NK-92 (cell line): Measurements from ENCODE around the gene KDM5B.

Experiments
- DNase-seq: peaks from one replicate; lab custom pipeline; 2025; ENCODE audit not compliant: unreplicated experiment; lab: John Stamatoyannopoulos, UW

Gene KDM5B

DNA sequence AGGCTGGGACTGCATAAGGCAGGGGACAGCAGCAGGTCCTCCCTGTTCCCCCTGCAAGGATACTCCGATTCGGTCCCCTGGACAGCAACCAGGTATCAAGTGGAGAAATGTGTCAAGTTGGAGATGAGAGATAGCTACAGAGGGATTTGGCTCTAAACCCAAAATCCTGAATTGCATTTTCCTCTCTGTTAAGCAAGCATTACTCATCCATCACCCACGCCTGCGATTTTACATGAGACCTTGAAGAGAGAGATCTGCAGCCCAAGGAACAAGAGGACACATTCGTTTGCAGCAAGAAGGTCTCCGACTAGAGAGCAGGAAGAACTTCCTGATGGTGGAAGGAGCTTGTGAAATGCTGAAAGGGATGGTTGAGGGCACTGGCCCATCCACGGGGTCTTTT is 119.8 kb downstream of the KDM5B start:
- DNase-seq, result no peak

DNA sequence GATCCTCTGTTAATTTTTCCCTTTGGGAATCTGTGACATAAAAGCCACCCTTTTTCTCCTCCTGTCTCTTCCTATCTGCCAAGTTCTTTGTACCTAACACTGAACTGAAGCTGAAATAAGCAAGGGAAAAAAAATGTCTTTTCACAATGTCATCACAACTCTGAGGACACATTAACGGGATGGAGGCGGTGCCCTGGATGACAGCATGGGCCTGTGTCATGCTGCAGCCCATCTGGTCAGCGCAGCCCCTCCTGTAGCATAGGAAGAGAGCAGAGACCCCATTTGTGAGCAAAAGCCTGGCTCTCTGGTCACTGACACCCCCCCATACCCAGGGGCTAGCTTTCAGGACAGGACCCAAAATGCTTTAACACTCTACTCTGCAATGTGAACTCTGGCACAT is 120.4 kb downstream of the KDM5B start:
- DNase-seq, result no peak

DNA sequence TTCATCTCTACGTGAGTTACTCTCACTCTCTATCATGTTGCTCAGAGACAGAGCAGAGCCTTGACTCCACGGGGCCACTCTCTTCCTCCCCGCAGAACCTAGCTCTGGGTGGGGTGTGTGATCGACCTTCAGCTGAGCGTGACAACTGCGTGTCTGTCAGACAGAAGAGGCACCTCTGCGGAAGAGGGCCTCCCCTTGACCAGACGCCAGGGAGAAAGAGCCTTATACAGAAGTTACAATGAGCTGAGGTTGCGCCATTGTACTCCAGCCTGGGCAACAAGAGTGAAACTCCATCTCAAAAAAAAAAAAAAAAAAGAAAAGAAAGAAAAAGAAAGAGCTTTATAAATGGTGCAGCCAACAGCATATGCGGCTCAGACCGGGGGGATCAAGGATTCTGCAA is 120.9 kb downstream of the KDM5B start:
- DNase-seq, result no peak

DNA sequence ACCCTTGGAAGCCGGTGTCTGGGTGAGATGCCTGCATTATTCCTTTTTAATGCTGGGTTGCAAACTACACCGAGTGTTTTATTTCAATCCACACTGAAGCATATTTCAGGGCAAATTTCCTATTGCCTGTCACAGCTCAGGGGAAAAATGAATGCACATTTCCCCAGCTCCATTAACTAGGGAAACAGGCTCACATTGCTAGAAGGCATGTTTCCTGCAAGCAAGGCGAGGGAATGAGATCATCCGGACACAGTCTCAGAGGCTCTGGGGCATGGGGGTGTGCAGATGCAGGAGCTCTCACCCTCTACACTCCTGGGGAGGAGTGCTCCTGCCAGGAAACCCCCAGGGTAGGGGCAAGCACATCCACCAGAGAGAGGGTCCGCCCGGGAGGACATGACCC is 122.6 kb downstream of the KDM5B start:
- DNase-seq, result no peak

DNA sequence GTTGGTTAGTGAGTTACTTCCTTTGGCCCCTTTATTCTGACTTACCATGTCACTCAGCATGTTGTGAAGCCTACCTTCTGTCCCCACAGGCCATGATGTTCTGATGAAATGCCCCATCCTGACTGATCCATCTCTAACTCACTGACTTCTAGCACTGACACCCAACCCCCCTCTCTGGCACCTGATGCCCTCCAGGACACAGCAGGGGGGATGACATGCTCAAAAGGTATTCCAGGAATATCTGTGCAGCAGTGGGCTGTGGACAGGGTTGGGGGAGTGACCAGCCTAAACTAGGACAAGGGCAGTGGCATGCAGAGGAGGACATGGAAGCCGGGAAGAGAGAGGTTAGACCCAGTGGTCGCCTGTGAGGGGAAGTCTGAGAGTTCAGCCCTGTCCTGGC is 123.5 kb downstream of the KDM5B start:
- DNase-seq, result no peak

DNA sequence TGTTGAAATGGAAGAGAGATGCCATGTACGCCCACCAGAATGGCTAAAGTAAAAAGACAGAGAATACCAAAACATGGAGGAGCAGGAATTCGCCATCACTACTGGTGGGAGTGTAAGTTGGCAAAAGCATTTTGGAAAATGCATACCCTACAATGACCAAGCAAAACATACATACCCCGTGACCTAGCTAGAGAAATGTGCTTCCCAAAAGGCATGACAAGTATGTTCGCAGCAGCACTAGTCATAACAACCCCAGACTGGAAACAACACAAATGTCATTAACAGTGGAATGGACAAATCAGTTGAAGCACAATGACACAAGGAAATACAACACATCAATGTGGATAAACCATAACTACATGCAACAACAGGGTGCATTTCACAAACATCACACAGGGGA is 125.2 kb downstream of the KDM5B start:
- no peak for DNase-seq

DNA sequence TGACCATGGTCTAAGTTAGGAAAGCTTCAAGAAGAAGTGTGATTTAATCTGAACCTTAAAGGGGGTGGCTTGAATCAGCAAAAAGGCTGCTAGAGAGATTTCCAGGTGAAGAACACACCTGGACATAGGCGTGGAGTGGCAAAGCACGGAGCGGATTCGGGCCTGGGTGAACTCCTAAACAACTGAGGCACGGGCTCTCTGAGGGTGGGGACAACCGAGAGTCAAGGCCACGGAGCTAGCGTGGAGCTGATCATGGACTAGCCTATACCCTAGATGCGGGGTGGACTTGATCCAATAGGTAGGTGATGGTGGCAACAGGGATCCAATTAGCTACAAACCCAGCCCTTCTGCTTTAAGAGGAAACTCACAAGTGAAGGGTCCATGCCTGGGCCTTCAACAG is 125.7 kb downstream of the KDM5B start:
- no peak for DNase-seq

DNA sequence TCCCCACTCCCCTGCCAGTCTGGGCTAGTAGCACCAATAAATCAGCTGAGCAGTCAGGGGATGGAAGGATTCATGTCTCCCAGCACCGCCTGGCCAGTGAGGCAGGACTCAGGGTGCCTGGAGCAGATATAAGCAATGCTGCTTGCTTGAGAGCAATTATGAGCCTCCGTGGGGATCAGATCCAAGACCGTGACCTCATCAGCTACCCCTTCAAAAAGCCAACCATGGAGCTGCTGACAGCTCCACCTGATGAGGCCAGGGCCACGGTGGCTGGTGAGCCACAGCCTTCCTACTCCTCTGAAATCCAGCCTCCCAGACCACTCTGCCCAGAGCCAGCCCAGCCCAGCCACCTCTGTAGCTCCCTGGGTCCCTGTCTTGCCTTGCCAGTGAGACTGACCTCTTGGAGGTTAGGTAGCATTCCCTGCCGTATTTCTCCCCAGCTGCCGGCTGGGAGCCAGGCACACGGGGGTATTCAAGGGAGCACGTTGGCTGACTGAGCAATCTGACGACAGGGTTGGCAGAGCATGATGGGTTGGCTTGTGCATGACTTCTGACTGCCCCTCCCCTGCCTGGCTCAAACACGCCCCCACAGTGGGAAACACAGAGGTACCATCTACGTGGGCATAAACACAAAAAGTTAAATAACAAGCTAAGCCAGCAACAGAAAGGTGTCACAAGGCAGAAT is 126.3 kb downstream of the KDM5B start:
- DNase-seq, result no peak

DNA sequence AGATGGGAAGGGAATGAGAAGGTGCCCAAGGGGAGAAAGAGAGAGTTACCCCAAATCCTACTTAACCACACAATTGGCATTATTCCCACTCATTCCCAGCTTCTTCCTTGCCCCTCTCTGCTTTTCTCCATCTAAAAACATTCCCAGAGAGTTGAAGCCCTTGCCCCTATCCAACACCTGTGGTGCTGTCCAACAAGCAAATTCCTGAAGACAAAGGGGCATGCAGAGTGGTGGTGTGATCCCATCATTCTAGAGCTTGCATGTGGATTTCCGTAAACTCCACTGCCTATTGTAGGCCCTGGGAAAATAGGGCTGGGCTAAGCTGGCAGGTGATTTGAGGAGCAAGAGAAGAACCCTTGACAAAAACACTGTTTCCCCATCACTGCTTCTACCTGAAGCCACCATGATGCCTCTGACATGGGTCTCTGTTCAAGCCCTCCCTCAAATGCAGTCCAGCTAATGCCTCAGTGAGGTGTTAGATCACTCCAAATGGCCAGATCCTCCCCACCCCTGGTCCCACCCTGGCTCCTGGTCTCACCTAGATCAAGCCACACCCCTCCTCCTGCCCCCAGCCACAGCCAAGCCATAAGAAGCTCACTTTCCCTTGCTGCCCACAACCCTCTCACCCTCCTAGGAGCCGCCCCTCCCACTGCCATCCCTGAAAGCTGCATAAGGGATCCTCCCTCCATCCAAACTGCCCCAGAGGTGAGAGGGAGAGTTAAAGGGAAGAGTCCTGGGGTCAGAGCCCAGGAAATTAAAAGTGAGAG is 127.5 kb downstream of the KDM5B start:
- no peak for DNase-seq

DNA sequence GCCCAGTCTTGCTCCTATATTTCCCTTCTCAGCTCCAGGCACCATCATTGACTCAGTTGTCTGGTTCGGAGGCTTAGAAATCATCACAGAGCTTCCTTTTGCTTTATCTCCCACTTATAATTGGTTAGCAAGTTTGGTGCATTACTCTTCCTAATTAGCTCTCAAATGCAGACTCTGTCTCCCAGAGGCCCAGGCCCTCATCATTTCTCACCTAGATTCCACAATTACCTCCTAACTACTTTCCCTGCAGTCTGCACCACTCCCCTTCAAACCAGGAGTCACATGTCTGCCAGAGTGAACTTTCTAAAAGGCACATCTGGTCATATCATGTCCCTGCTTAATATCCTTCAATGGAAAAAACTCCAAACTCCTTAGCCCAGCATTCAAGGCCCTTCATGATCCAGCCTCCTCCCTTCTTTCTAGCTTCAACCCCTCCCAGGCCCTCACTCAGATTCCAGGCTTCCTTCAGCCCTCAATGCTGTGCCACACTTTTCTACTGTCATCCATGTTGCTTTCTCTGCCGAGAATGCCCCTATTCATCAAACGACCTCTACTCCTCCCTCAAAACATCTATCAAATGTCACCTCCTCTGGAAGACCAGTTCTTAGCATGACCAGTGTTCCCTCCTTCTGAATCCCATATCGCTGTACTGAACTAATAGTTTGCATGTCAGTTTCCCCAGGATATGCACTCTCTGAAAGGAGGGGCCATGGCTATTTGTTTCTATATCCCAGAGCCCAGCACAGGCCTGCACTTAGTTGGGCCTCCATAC is 128.6 kb downstream of the KDM5B start:
- DNase-seq, result no peak

DNA sequence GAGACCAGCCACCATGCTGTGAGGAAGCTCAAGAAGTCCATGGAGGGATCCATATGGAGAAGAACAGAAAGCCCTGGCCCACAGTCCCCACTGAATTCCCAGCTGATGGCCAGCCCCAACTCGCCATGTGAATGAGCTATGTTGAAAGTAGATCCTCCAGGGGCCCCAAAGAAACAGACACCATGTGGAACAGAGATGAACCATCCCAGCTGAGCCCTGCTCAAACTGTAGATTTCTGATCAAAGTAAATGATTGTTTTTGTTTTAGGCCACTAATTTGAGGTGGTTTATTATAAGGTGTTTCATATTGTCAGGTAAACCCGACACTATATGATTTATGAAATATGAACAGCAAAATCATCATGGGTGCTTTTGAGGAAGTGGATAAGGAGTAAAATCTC is 130.8 kb downstream of the KDM5B start:
- no peak for DNase-seq
